Stimulated activated CD8-positive, alpha-beta memory T cell treated with anti-CD3 and anti-CD28 coated beads, Interleukin-4, amount 100 ng/mL, for 24 hours (primary cell): Measurements from ENCODE around the gene ANKH.

ENCODE experiments used
- DNase-seq: peaks from one replicate; pipeline ENCODE4 v3.0.0-alpha.2; 2020; ENCODE audit warnings: low read depth

Gene ANKH

DNA sequence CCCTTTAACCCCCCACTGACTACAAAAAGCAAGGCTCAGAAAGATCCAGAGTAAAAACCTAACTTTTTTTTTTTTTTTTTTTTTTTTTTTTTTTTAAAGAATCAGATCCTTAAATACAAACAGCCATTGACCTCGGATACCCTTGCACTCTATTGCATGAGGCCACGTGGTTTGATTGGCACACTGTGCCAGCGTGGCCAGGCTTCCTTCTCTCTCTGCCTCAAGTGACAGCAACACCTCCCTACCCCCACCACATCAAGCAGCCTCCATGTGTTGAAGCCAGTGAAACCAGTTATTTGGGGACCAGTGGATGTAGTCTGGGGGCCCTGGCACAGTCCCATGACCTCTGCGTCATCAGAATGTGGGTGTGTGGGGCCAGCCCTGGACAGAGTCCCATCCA is 135.6 kb downstream of the ANKH start:
- DNase-seq, result no peak

- DNase-seq, result no peak
These were observed 137.2 kb downstream of the ANKH start for GRCh38 chr5:14734396-14734795.

DNA sequence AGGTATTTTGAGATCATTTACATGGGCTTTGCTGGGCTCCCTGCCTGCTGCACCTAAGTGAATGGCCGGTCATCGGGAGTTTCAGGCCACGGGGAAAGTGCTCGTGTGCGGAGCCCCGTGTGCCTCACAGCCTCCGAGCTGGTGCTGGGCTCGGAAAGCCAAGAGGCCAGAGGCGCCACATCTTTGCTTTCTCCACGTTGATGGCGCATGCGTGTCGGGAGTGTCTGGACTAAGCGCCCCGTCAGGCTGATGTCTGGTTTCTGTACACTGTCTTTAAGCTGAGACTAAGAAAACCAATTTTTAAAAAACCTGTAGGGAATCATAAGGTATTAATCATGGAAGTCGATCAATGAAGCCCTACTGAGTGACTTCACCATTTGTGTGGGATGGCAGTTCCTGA is 137.9 kb downstream of the ANKH start:
- DNase-seq, result no peak

DNA sequence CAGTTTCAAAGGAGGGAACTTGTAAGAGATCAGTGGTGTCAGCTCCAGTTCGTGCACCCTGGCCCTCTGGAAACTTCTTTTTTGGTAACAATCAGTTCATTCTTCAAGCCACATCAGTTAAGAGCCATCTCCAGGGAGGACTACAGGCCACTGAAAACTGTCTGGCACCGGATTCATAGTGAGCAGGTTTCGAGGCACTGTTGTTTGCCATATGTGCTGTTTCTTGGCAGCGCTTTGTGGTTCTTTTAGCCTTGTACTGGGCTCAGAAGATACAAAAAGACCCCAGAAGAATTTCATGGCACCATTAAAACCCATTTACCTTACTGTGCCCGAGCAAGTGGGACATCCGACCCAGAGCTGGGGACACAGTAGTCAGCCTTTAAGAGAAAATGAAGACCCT is 138.6 kb downstream of the ANKH start:
- DNase-seq, result no peak

- DNase-seq, result no peak
These were observed 140.7 kb downstream of the ANKH start for GRCh38 chr5:14730881-14731280.

GRCh38 chr5:14730466-14730865 is 141.1 kb downstream of the ANKH start:
- no peak for DNase-seq

GRCh38 chr5:14729448-14730385 is 141.9 kb downstream of the ANKH start:
- no peak for DNase-seq

- DNase-seq, result no peak
These were observed 143.1 kb downstream of the ANKH start for GRCh38 chr5:14728459-14728938.

GRCh38 chr5:14727928-14728458 is 143.6 kb downstream of the ANKH start:
- no peak for DNase-seq

- DNase-seq, result peak; percentile 60
These were observed 144.1 kb downstream of the ANKH start for GRCh38 chr5:14727428-14727865.

GRCh38 chr5:14726066-14726838 is 145.3 kb downstream of the ANKH start:
- no peak for DNase-seq

GRCh38 chr5:14724633-14725032 is 146.9 kb downstream of the ANKH start:
- no peak for DNase-seq

GRCh38 chr5:14723701-14724132 is 147.9 kb downstream of the ANKH start:
- DNase-seq, result no peak

- DNase-seq, result no peak
These were observed 148.7 kb downstream of the ANKH start for GRCh38 chr5:14722923-14723322.

DNA sequence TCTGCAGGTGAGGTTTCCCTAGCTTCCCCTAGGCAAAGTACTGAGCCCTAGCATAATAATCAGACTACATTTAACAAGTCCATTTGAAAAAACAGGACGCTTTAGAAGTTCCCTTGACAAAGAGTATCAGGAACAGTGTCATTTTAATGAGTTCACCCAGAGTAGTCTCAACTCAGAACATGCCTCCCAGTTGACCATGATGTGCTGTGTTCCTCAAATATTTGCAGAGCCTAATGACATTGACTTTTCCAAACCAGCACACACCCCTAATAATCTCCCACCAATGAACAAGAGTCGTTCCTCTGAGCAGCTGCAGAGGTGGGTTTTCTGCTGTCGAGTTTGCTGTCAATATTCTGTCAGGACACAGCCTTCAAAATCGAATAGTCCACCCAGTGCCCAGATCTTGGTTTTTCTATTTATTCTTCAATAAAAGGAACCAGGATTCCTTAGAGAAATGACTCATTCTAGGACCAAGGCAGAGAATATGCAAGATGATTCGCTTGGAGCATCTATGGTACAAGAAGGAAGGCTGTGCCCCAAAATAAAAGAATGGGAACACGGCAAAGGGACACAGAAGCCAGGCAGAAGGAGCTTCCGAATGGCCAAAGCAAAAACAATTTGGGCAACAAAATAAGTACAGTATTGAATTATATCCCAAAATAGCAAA is 149.5 kb downstream of the ANKH start:
- DNase-seq, result no peak

GRCh38 chr5:14720236-14720923 is 151.2 kb downstream of the ANKH start:
- no peak for DNase-seq

- no peak for DNase-seq
These were observed 152.8 kb downstream of the ANKH start for GRCh38 chr5:14718778-14719177.

- no peak for DNase-seq
These were observed 154.5 kb downstream of the ANKH start for GRCh38 chr5:14716755-14717752.

GRCh38 chr5:14715481-14715880 is 156.1 kb downstream of the ANKH start:
- no peak for DNase-seq

- no peak for DNase-seq
These were observed 156.9 kb downstream of the ANKH start for GRCh38 chr5:14714706-14715105.
